ENCODE measurements around the gene TBC1D7. TPM values are rescaled to one million over a fixed set of nuclear protein-coding genes. Genes with fewer than 3 reads are reported as not detected.

TBC1D7 gene
- total RNA-seq, 4 donors from 2014 or later = 5.3 to 11.3 (median 8.9) TPM

- DNase-seq (ENCODE audit: low spot score) = no peak
- TF ChIP-seq, protein P1, sequence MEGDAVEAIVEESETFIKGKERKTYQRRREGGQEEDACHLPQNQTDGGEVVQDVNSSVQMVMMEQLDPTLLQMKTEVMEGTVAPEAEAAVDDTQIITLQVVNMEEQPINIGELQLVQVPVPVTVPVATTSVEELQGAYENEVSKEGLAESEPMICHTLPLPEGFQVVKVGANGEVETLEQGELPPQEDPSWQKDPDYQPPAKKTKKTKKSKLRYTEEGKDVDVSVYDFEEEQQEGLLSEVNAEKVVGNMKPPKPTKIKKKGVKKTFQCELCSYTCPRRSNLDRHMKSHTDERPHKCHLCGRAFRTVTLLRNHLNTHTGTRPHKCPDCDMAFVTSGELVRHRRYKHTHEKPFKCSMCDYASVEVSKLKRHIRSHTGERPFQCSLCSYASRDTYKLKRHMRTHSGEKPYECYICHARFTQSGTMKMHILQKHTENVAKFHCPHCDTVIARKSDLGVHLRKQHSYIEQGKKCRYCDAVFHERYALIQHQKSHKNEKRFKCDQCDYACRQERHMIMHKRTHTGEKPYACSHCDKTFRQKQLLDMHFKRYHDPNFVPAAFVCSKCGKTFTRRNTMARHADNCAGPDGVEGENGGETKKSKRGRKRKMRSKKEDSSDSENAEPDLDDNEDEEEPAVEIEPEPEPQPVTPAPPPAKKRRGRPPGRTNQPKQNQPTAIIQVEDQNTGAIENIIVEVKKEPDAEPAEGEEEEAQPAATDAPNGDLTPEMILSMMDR (IDR thresholded peaks at IDR 0.05) = no peak
- ATAC-seq (ENCODE audit: low FRiP score) = no peak
Observed at GRCh38 chr6:13372076-13372475, 43.7 kb upstream of the TBC1D7 start.

DNA sequence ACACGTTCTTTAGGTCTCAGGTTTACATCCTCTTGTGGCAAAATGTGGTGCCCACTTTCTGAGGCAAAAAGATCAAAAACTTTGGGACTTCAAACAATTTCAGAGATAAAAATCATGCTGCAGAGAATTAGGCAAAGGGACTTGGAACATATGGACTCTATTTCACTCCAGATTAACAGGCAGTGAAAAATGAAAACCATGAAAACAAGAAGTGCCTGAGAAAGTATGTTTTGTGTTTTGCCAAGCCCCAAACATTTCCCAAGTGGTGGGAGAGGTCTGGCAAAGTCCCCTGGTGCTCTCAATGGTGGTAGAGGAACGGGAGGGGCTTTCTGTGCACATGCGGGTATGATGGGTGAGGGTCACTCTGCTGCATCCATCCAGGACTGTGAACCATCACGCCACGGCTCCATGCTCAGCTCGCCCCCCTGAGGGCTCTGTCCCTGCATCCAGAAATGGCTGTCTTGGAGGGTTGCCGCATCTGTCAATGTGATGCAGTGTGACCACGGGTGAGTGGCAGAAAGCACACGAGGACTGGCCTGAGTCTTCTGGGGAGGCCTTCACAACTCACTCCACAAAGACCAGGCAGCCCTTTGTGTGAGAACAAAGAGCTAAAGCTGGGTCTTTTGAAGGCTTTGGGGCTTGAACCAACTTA is 43.2 kb upstream of the TBC1D7 start:
- TF ChIP-seq, protein P1 (IDR thresholded peaks at IDR 0.05) = no peak
- no peak for DNase-seq (ENCODE audit: low spot score)
- no peak for ATAC-seq (ENCODE audit: low FRiP score)

GRCh38 chr6:13370623-13371022 is 42.3 kb upstream of the TBC1D7 start:
- TF ChIP-seq, protein P1 (IDR thresholded peaks at IDR 0.05) = no peak
- DNase-seq (ENCODE audit: low spot score) (no peak), ATAC-seq (ENCODE audit: low FRiP score) (no peak)

- DNase-seq (ENCODE audit: low spot score) (no peak), ATAC-seq (ENCODE audit: low FRiP score) (no peak)
- TF ChIP-seq, protein P1 (IDR thresholded peaks at IDR 0.05) = no peak
Observed at GRCh38 chr6:13369591-13369990, 41.3 kb upstream of the TBC1D7 start.

GRCh38 chr6:13368731-13369115 is 40.4 kb upstream of the TBC1D7 start:
- no peak for ATAC-seq (ENCODE audit: low FRiP score)
- TF ChIP-seq, protein P1 (IDR thresholded peaks at IDR 0.05) = no peak
- no peak for DNase-seq (ENCODE audit: low spot score)

- TF ChIP-seq, protein P1 (IDR thresholded peaks at IDR 0.05) = no peak
- ATAC-seq (ENCODE audit: low FRiP score) (no peak), DNase-seq (ENCODE audit: low spot score) (no peak)
Observed at GRCh38 chr6:13368079-13368730, 39.9 kb upstream of the TBC1D7 start.

DNA sequence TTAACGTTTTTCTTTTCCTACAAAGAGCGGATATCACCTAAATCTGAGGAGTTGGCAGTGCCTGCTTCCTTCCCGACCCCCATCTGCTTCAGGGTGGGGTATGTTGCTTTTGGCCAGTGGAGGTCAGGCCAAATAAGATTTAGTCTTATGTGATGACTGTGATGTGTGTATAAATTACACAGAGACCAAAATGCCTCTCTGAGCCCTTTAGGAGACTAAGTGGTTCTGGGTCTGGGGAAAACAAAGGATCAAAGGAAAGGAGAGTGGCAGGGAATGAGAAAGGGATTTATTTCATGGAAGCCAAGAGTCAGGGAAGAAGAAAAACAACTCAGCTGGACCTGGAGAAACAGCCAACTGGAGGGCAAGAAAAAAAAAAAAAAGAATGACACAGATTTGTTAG is 39.1 kb upstream of the TBC1D7 start:
- ATAC-seq (ENCODE audit: low FRiP score) (no peak), DNase-seq (ENCODE audit: low spot score) (no peak)
- TF ChIP-seq, protein P1 (IDR thresholded peaks at IDR 0.05) = no peak
